Urothelium cell line (cell line): Measurements from ENCODE around the gene MSL3.

ENCODE experiments used
- DNase-seq: peaks from one replicate; pipeline ENCODE4 v3.0.0; 2011; ENCODE audit warnings: low spot score, mixed read lengths
- FAIRE-seq: peaks from 2 replicates; lab custom pipeline; 2011; peaks lifted over from hg19 to GRCh38; lab: Jason Lieb, UNC

The MSL3 gene

DNA sequence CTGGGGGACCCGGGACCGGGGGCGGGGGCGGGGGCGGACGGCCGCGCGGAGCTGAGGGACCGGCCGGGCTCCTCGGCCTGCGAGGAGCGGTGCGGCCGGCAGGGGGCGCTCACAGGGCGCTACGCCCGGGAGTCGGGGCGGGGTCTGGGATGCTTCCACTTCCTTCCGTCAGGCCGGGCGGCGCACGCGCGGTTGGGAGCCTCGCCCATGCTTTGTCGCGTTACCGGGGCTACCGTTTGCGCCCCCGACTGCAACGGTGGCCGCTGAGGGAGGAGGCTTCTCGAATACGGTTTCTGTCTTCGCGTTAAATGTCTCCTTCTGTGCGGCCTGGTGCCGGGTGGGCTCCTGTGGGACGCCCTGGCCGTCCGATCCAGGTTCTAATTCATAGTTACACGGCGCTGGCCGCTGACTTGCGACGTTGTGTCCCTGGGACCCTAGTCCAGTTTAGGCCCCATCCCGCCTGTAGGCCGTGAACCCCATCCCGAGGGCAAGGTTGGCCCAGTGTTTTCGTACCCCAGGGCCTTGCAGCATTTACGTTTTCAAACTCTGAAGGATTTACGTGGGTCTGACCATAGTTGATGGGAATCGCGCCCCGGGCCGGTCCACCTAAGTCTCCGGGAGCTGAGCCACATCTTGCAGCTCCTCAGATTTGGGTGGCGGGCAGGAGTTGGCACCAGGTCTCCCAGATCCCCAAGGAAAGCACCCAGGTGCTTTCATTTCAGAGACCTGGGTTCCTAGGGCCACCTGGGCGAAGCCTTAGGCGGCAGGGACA lies 549 bp downstream of the MSL3 start:
- FAIRE-seq (no peak), DNase-seq (peak; percentile 72)

DNA sequence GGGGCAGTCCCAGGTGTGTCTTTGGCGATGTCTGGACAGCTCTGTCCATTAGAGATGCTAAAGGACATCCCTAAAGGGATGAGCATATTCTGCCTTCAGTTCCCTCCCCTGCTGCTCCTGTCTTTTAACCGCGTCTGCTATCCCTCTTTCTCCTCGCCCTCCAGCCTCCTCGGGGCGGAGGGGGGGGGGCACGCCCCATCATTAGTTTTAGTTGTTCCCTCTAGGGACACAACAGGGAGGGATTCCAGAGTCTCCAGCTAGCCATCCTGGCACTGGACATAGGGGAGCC lies 1.1 kb downstream of the MSL3 start:
- FAIRE-seq (no peak), DNase-seq (no peak)

GRCh38 chrX:11759461-11760311 lies 1.6 kb downstream of the MSL3 start:
- peak; percentile 56 for DNase-seq
- no peak for FAIRE-seq

- DNase-seq (no peak), FAIRE-seq (no peak)
These were observed 2.9 kb downstream of the MSL3 start for GRCh38 chrX:11760958-11761357.

- DNase-seq (no peak), FAIRE-seq (no peak)
These were observed 6.6 kb downstream of the MSL3 start for GRCh38 chrX:11764602-11765067.

DNA sequence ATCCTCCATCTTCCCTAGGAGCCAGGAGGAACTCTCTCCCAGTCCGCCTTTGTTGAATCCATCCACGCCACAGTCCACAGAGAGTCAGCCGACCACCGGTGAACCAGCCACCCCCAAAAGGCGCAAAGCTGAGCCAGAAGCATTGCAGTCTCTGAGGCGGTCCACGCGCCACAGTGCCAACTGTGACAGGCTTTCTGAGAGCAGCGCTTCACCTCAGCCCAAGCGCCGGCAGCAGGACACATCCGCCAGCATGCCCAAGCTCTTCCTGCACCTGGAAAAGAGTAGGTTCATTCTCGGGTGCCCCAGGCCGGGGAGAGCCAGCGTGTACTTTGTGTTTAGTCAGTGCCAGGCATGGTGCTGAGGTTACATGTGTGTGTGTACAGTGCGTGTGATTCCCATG lies 7.4 kb downstream of the MSL3 start:
- FAIRE-seq (no peak), DNase-seq (no peak)

GRCh38 chrX:11766487-11766886 lies 8.4 kb downstream of the MSL3 start:
- FAIRE-seq (no peak), DNase-seq (no peak)

DNA sequence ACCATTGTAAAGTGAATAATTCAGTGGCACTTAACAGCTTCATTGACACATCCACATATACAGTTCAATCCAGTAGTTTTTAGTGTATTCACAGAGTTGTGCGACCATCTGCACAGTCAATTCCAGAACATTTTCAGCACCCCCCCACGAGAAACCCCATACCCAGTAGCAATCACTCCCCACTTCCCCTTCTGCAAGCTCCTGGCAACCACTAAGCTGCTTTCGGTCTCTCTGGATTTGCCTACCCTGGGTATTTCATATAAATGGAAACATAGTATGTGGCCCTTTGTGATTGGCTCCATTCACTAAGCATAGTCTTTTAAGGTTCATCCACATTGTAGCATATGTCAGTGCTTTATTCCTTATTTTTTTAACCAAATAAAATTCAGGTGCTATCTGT lies 10.0 kb downstream of the MSL3 start:
- DNase-seq, result no peak
- no peak for FAIRE-seq

GRCh38 chrX:11770320-11770719 lies 12.3 kb downstream of the MSL3 start:
- DNase-seq (peak; percentile 19), FAIRE-seq (no peak)

DNA sequence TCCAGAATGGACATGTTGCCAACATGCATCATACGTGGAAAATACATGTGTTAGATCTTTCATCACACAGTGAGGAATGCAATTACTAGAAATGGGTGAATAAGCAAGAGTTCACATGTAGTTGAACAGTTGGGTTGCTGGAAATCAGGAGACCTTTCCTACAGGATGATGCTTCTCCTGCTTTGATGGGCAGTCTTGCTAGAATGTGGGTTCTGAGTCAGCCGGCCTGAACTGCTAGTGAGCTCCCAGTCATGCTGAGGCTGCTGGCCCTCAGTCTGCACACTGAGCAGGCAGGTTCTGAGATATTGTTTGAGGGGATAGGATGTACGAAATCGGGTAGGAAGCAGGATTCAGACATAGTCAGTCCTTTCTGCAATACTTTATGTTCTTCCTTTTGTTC lies 20.2 kb downstream of the MSL3 start:
- DNase-seq, result no peak
- no peak for FAIRE-seq

DNA sequence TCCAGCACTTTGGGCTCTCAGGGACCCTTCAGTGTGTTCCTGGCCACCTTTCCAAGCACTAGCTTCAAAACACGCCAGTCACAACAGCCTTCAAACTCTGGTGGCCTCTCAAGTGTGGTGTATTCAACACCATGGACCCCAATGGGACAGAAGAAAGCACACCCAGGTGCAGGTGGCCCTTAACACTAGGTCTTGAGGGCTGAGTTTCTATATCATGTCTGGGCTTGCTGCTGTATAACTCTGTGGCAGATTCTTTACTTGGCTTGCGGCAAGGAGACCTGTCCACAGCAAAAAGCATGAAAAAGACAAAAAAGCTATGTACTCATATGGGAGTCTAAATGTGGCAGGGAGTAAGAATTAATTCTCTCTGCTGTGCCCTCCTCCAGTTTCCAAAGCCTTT lies 23.1 kb downstream of the MSL3 start:
- DNase-seq (no peak), FAIRE-seq (no peak)

DNA sequence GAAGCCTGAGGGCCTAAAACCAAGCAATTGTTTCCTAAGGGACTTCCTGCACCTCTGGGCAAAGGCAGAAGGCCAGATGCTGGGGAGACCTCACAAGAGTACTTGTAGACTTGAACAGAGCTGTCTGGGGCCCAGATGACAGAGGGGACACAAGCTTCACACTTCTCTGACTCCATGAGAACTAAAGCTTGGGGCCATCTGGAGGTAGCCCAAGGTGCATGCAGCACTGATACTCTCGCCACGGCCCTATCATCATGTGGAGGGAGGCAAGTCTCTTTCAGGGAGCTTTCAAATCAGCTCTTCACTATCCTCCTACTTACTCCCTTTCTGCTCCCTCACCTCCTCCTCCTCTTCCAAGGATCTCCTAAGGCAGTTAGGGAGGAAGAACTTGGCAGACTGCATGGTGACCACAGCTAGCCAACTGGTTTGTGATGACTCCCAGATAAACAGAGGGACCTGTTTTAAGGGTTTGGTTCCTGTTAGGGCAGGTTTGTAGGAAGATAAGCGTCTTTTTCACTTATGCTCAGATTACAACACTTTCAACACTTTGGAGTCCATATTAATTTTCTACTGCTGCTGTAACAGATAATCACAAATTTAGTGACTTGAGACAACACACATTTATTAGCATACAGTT lies 23.8 kb downstream of the MSL3 start:
- FAIRE-seq, result no peak

DNA sequence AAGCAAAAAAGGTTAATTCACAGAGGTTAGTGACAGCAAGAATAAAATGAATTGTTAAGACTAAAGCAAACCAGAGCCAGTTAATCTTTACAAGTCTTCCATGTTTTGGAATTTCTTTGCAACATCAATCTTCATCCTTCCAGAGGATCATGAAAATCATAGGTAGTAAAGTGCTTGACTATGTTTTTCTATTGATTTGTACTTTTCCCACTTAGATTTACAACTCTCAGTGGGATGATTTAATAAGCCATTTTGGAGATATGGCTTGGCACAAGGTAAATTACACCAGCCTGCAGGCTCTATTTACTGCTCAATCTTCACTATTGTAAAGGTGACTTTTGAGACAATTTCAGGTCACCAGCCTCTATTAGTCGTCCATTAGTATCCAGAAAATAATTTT lies 26.5 kb downstream of the MSL3 start:
- FAIRE-seq (no peak), DNase-seq (no peak)

More for the DNA sequence above, 23.8 kb downstream of the MSL3 start:
- no peak for DNase-seq

DNA sequence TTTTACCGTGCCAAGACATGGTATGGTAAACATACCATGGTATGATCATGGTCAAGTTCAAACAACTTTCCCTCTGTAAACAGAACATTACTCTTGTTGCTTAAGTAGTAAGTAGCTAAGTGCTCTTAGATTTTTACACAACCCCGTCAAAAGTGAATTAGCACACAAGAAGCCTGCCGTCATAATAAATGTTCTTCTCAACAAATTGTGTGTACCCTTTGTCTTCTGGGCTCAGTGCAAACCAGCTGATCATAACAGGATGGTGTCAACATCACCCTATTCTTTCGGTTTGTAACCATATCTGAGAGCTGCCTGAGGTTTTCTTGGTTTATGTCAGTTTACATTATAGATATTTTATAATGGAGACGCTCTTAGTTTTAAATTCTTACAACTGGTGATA lies 28.8 kb downstream of the MSL3 start:
- no peak for FAIRE-seq
- DNase-seq, result no peak

DNA sequence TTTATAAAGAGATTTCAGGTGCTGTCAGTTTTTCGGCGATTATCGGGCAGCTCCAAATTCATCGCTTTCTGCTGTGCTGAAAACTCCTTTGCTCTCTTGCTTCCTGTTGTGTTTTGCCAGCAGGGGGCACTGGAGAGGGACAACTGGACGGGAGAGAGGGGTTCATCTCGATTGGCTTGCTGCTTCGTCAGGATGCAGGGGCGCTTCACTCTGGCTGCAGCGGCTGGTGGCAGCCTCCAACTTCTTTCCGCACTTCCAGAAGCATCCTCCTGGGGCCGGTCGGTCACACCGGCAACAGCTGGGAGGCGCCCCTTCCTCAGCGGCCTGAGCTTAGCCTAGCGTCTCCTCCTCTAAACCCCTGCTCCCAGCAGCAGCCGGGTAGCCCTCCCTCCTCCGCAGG lies 29.5 kb downstream of the MSL3 start:
- no peak for DNase-seq
- FAIRE-seq, result no peak

- DNase-seq, result no peak
- no peak for FAIRE-seq
These were observed 31.8 kb downstream of the MSL3 start for GRCh38 chrX:11789809-11790208.

- DNase-seq (no peak), FAIRE-seq (no peak)
These were observed 33.1 kb downstream of the MSL3 start for GRCh38 chrX:11791090-11791489.

DNA sequence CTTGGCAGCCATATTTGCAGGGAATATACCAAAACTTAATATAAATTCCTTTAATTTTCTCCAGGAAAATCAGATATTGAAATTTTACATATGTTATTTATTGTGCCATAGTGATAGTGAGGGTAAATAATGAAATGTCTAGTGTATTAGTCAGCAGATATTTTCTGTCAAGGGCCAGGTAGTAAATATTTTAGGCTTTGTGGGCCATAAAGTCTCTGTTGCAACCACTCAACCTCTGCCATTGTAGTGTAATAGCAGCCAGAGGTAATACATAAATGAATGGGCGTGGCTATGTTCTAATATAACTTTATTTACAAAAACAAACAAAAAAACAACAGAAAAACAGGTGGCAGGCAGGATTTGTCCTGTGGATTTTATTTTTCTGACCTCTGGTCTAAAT lies 33.5 kb downstream of the MSL3 start:
- FAIRE-seq, result no peak
- no peak for DNase-seq

GRCh38 chrX:11792461-11793421 lies 34.7 kb downstream of the MSL3 start:
- FAIRE-seq (no peak), DNase-seq (peak; percentile 7)

DNA sequence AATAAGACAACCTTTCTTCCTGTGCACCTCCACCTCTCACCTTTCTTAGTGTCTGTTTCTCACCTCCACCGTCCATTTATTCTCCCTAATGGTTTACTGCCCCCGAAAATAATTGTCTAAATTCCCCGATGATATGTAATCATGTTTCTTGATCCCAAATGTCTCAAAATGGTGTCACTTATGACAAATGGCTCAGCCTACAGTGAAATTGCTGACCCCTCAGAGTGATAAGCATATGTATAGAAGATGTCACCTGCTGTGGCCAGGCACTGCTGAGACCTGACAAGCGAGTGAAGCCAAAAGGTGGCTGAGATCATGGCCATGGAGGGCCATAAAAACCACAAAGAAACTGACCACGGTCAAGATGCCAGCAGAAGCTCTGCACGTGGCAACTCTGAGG lies 35.7 kb downstream of the MSL3 start:
- no peak for FAIRE-seq
- DNase-seq, result no peak

- DNase-seq (no peak), FAIRE-seq (no peak)
These were observed 55.3 kb downstream of the MSL3 start for GRCh38 chrX:11813341-11813740.
